ENCODE data around the gene RNF135.

DNA sequence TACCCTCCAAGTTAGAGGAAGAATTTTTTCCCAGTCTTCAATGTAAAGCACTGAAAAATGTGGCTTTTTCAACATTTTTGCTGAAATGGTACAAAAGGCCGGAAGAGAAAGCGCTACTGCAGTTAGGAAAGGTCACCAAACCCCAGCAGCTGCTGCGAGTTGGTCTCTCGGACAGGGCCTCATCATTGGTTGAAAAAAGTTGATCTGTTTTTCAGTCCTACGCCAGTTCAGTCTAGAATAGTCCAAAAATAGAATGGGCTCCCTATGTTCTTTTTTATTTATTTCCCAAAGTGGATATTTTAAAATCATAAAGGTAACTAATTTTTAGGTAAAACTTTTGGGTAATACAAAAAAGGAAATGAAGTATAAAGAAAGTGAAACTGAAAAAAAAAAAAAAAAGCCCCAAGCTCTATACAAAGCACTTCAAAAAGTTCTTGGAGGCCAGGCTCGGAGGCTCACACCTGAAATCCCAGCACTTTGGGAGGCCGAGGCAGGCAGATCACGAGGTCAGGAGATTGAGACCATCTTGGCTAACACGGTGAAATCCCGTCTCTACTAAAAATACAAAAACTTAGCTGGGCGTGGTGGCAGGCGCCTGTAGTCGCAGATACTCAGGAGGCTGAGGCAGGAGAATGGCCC lies 31.7 kb upstream of the RNF135 start:
- TF ChIP-seq, protein P1, sequence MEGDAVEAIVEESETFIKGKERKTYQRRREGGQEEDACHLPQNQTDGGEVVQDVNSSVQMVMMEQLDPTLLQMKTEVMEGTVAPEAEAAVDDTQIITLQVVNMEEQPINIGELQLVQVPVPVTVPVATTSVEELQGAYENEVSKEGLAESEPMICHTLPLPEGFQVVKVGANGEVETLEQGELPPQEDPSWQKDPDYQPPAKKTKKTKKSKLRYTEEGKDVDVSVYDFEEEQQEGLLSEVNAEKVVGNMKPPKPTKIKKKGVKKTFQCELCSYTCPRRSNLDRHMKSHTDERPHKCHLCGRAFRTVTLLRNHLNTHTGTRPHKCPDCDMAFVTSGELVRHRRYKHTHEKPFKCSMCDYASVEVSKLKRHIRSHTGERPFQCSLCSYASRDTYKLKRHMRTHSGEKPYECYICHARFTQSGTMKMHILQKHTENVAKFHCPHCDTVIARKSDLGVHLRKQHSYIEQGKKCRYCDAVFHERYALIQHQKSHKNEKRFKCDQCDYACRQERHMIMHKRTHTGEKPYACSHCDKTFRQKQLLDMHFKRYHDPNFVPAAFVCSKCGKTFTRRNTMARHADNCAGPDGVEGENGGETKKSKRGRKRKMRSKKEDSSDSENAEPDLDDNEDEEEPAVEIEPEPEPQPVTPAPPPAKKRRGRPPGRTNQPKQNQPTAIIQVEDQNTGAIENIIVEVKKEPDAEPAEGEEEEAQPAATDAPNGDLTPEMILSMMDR (IDR thresholded peaks at IDR 0.05) = no peak
- TF ChIP-seq POLR2A (IDR thresholded peaks at IDR 0.05) = no peak

Measured in Peyer's patch (tissue), 4 donors.